Measurements from ENCODE around the gene SAYSD1. TPM values are rescaled to one million over a fixed set of nuclear protein-coding genes. Genes with fewer than 3 reads are reported as not detected.

The SAYSD1 gene
- total RNA-seq, 1 donor = 10.8 TPM

DNA sequence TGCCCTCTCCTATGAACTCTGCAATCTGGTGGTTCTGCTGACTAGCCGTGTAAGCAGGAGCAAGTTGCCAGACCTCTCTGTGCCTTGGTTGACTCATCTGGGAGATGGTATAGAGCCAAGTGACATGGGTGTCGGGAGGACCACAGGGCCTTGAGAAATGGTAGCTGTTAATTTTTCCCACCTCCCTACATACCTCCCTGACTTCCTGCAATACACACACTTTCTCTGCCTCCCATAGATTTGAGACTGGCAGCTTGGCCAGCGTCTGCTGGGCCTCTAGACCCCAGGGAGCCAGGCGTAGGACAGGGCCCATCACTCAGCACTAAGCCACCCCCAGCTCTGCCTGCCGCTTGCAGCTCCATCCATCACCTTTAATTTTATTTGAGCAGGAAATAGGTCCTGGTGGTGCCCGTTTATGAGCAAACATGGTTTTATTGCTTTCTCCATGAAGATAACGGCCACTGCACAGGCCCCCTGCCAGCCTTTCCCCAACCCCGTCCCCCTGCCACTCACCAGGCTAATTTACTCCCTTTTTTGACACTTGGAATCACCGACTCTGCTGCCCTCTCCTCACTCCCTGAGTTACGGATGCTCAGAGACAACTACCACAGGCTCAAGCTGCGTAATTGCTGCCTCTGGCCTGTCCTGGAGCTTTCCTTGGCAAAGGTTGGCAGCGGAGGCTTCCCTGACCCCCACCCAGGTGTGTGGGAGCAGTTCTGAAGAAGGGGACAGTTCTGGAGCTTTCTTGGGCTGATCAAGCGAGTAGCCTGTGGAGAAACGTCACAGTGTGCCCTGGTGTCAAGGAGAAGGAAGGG, 55.3 kb downstream of the SAYSD1 start:
- DNase-seq (ENCODE audit: low read depth in 2 of 3, low spot score in 2 of 3) = no peak

DNA sequence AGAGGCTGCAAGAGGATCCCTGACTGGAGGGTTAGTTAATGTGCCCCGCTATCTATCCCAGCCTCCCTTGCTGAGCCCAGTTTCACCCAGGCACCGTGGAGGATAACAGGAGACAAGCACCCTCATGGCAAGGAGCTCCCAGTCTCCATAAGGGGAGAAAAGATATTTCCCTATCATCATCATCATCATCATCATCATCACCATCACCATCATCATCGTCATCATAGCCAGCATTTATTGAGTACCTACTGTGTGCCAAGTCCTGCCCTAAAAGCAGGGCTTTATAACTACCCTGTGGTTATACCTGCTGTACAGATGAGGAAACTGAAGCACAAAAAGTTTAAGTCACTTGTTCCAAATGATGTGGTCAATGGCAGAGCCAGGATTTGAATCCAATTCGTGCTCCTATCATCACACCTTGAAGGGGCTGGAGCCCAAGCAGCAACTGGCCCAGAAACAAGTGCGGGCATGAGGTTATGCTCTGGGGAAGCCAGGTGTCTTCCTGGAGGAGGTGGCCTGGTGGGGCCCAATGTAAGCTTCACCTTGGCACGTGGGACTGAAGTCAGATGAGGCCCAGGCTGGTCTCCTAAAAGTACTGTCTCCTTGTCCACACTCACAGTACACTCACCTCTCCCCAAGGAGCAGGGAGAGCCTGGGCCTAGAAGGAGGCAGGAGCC, 56.4 kb downstream of the SAYSD1 start:
- no peak for DNase-seq (ENCODE audit: low read depth in 2 of 3, low spot score in 2 of 3)

DNA sequence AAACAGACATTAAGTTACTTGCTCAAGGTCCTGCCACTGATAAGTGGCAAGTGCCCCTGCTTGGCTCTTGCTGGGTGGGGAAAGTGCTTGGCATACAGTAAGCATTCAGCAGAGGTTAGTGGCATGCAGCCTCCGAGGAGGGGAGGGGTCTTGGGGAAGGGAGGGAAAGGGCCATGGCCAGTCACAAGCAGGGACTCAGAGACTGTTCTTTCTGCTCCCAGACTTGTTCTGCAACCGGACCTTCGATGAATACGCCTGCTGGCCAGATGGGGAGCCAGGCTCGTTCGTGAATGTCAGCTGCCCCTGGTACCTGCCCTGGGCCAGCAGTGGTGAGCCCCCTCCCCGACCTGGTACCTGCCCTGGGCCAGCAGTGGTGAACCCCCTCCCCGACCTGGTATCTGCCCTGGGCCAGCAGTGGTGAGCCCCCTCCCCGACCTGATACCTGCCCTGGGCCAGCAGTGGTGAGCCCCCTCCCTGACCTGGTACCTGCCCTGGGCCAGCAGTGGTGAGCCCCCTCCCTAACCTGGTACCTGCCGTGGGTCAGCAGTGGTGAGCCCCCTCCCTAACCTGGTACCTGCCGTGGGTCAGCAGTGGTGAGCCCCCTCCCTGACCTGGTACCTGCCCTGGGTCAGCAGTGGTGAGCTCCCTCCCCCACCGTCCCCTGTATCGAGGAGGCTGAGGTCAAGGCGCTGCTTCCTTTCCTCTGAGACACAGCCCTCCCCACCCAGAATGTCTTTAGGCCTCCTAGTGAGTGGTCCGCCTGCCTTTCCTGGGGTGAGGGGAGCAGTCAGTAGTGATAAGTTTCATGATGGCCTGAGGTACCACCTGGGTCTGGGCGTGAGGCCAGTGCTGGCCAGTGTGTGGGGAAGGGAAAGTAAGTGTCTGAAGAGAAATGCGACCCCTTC, 57.5 kb downstream of the SAYSD1 start:
- no peak for DNase-seq (ENCODE audit: low read depth in 2 of 3, low spot score in 2 of 3)

DNA sequence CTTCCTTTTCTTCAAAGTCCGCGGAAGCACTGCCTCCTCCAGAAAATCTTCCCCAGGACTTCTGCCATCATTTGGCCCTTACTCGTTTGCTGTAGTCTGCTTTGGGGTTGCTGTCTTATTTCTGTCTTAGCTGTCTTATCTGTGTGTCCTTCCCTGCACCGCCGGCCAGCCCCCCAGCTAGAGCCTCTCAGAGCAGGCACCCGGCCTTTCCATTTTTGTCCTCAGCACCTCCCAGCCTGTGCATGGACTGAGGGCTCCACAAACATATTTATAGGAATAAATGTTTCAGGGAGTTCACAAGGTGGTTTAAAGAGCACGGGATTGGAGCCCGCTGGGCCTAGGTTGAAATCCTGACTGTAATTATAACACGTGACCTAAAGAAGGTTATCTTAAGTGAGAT, 58.3 kb downstream of the SAYSD1 start:
- DNase-seq (ENCODE audit: low read depth in 2 of 3, low spot score in 2 of 3) = no peak

DNA sequence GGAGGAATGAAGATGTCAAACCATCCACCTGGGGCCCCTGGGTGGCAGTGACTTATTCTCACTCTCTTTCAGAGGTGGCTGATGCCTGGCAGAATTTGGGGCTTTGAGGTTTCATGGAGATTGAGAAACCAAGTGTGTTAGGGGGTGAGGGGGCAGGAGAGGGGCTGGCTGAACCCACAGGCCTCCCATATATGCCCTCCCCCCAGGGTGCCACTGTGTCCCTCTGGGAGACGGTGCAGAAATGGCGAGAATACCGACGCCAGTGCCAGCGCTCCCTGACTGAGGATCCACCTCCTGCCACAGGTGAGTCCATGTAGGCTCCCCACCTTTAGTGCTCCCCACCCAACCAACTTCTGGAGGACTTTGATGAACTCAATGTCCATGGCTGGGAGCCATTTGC, 58.8 kb downstream of the SAYSD1 start:
- no peak for DNase-seq (ENCODE audit: low read depth in 2 of 3, low spot score in 2 of 3)

DNA sequence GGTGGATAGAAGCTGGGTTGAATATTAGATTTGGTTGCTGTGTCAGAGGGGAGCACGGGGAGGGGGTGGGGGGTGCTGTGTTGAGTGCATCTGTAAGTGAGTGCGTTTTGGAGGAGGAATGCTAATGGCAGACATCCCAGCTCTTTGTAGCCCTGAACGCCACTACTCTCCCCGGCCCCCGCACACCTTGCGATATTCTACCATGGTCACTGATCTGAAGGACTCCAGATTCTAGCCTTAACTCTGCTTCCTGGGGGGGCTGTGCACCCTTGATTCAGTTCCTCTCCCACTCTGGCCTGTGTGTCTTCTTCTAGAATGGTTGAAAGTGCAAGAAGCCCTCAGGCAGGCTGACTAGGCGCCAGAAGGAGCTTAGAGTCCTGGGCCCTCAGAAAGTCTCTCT, 59.3 kb downstream of the SAYSD1 start:
- DNase-seq (ENCODE audit: low read depth in 2 of 3, low spot score in 2 of 3) = no peak

DNA sequence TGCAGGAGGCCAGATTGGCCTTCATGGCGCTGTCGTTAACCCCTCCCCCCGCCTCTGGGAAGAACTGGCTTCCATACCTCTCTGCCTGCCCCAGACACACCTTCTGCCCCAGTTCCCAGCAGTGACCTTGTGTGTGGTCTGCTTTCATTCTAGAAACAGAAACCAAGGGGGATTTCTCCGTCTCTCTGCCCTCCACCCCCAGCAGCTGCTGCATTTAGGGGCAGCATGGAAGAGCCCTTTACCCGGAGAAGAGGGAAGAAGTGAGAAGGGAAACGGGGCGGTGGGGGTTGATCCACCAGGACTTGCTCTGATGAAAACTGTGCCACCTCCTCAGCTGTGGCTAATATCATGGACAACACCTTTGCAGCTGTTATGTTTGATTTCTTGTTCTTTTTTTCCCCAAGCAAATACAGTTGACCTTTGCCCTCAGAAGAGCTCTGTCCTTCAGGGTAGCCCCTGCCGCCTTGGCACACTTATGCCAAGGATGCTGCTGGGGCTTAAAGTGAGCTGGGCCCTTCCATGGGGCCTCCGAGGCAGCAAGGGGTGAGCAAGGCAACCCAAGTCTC, 60.3 kb downstream of the SAYSD1 start:
- DNase-seq (ENCODE audit: low read depth in 2 of 3, low spot score in 2 of 3) = no peak

Other genes with a start within 250 kb of the SAYSD1 start
- not detected for gene GLP1R, start 66.4 kb downstream of the SAYSD1 start, total RNA-seq
- gene KCNK5, start 114.3 kb upstream of the SAYSD1 start, total RNA-seq = 18.6 TPM
- 18.0 TPM for gene KCNK17, start 199.2 kb upstream of the SAYSD1 start, total RNA-seq
- not detected for gene KCNK16, start 207.5 kb upstream of the SAYSD1 start, total RNA-seq

All from hematopoietic multipotent progenitor cell (in vitro differentiated cells).